ENCODE results near the gene DMRT3.

The DMRT3 gene

DNA sequence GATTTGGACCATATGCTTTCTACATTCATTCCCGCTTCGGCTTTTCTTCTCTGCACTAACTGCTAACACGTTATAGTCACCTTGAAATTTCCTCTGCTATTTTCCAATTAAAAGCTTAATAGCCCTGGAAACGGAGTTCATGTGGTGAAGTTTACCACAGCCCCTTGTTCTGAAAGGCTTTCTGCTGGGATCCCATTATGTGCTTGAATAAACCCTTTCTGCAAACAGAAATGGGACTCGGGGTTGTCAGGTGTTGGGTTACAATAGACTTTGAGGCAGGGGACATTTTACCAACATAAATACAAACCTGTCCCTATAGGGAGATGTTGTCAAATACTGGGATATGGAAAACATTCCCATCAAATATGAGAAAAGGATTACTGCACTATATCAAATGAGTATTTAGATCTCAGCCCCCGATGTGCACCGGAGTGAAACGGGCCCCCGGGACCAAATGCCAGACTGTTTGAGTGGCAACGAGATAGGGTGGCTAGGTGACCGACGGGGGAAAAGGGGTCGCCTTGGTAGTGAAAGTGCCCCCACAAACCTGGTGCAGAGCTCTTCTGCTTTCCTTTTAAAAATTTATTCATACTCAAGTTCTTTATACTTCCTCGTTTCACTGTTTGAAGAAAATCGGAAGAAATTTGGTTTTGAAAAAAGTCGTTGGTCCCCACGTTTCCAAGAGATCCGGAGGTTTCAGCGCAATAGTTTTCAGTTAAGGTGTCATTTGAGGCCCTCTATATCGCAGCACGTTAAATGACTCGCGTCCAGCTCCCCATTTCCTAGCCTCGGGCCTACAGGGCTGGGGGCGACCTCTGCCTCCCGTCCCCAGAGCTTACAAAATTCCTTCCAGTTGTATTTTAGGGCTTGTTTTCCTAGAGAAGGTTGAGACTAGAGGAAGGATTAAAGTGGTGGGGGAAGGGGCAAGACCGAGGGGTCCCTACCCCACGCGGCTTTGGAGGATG lies 2.1 kb upstream of the DMRT3 start:
- TF ChIP-seq, protein P1, sequence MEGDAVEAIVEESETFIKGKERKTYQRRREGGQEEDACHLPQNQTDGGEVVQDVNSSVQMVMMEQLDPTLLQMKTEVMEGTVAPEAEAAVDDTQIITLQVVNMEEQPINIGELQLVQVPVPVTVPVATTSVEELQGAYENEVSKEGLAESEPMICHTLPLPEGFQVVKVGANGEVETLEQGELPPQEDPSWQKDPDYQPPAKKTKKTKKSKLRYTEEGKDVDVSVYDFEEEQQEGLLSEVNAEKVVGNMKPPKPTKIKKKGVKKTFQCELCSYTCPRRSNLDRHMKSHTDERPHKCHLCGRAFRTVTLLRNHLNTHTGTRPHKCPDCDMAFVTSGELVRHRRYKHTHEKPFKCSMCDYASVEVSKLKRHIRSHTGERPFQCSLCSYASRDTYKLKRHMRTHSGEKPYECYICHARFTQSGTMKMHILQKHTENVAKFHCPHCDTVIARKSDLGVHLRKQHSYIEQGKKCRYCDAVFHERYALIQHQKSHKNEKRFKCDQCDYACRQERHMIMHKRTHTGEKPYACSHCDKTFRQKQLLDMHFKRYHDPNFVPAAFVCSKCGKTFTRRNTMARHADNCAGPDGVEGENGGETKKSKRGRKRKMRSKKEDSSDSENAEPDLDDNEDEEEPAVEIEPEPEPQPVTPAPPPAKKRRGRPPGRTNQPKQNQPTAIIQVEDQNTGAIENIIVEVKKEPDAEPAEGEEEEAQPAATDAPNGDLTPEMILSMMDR (IDR thresholded peaks at IDR 0.05; ENCODE audit: control insufficient read depth, insufficient read depth, low read depth, low read length, missing control alignments) = no peak
- DNase-seq (ENCODE audit: low read depth) = no peak
- no peak overlapping the region for H3K4me3 ChIP-seq (ENCODE audit: control insufficient read depth, low read depth, low read length)

DNA sequence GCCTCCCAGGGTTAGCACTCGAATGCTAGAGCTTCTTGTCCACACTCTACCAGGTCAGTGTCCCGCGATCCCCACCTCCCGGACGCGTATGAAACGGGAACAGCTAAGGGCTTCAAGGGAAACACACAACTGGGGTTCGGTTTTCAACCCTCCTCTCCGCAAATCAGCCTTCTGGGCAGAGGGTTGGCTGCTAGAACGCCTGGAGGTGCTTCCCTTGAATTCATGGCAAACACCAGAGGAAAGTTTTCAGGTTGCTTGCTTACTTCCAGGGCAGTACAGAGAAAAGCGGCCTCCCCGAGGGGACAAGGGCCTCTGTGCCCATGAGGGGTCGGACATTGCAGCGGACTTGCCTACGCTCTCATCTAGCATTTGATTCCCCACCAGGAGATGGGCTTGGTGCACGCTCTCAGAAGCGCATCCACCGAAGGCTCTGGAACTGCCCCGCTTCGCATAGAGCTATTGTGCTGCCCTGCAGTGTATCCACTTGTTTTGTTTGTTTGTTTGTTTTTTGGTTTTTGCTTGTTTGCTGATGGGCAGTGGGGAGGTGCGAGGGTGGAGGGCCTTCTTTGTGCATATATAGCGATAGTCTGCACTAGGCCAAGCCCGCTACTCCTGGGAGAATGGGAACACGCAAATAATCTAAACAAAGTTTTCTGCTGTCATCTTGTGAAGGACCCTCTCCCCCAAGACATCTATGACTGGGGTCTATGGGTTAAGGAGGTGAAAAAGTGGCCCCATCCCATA lies 1.3 kb upstream of the DMRT3 start:
- DNase-seq (ENCODE audit: low read depth) = no peak
- no peak overlapping the region for H3K4me3 ChIP-seq (ENCODE audit: control insufficient read depth, low read depth, low read length)
- TF ChIP-seq, protein P1 (IDR thresholded peaks at IDR 0.05; ENCODE audit: control insufficient read depth, insufficient read depth, low read depth, low read length, missing control alignments) = no peak

DNA sequence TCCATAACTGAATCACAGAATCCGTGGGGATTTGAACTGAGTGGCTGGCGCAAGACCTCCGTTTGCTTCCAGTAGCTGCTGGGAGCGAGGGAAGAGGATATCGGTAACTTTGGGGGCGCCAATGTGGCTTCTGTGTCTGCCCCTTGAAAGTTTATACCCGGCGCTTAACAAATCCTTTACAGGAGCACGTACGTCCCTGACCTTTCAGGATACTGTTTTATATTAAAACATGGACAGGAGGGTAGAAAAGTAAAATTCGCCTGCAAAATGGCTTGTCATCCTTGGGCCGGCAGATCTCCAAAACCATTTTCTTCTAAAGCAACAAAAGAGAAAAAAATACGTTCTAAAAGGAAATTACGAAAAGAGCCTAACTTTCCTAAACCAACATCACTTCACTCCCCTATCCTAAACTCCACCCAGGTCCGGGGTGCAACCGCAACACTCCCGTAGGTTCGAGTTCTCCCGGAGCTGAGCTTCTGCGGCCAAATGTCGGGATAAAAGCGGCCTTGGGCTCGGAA lies 656 bp upstream of the DMRT3 start:
- TF ChIP-seq, protein P1 (IDR thresholded peaks at IDR 0.05; ENCODE audit: control insufficient read depth, insufficient read depth, low read depth, low read length, missing control alignments) = no peak

DNA sequence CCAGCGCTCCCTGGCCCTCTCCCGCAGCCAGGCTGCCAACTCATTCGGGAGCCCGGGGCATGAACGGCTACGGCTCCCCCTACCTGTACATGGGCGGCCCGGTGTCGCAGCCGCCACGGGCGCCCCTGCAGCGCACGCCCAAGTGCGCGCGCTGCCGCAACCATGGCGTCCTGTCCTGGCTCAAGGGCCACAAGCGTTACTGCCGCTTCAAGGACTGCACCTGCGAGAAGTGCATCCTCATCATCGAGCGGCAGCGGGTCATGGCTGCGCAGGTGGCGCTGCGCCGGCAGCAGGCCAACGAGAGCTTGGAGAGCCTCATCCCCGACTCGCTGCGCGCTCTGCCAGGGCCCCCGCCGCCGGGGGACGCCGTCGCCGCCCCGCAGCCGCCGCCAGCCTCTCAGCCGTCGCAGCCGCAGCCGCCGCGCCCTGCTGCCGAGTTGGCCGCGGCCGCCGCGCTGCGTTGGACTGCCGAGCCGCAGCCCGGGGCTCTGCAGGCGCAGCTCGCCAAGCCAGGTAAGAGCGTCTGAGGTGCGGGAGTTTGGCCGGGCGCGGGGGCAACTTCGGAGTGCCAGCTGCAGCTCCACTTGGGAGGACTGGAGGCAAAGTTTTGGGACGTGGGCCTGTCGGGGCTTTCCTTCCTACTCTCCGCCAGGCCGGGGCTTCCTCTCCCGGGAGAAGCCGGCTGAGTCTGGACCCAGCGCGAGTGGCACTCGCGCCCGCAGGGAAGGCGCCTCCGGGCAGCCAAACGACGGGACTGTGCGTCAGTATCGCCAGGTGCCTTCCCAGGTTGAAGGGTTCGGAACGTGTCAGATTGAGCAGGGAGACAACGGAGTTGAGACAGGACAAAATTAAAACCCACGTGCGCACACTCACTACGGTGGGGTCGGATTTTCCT lies 735 bp downstream of the DMRT3 start:
- DNase-seq (ENCODE audit: low read depth) = no peak
- H3K4me3 ChIP-seq (ENCODE audit: control insufficient read depth, low read depth, low read length) = no peak overlapping the region
- TF ChIP-seq, protein P1 (IDR thresholded peaks at IDR 0.05; ENCODE audit: control insufficient read depth, insufficient read depth, low read depth, low read length, missing control alignments) = no peak

More for the DNA sequence above, 656 bp upstream of the DMRT3 start:
- H3K4me3 ChIP-seq (ENCODE audit: control insufficient read depth, low read depth, low read length) = no peak overlapping the region
- no peak for DNase-seq (ENCODE audit: low read depth)

DNA sequence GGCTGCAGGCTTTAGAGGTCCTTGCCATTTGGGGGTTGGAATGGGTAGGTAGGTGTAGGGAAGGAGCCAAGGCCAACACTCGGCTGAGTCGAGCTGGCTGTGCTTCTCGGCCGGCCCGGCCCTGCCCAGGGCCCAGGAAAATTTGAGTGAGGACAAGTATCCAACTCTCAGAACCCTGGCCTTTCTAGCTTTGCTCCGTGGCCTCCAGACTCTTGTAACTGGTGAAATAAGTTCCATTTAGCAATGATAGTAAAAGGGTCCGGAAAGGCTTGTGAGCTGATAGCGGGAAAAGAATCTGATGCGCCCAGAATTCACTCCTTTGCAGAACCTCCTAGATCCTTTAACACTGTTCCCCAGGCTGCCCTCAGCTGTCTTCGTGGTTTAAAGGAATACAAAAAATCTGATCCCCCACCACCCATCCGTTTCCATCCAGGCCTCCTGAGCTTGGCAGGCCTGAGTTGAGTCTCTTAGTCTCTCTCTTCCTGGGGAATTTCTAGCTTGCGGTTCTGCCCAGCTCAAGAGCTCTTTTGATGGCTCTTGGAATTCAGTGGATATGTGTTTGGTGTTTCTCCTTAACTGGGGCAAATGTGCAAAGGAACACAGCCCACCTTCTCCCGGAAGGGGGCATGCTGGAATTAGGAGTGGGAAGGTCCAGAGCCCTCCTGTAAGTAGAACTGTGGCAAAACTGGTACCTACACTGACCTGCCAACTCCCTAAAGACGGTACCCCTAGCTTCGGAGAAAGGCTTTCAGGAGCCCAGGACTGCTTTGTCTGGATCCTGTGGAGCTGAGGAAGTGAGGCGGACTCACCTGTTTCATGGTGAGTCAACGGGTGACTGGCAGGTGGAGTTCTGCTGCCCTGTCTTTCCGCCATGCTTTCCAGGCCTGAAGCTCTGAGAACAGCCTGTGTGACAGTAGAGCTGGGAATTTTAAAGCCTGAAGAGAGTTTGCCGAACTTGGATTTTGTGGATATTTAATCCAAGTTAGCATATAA lies 1.7 kb downstream of the DMRT3 start:
- DNase-seq (ENCODE audit: low read depth) = no peak
- TF ChIP-seq, protein P1 (IDR thresholded peaks at IDR 0.05; ENCODE audit: control insufficient read depth, insufficient read depth, low read depth, low read length, missing control alignments) = no peak
- H3K4me3 ChIP-seq (ENCODE audit: control insufficient read depth, low read depth, low read length) = no peak overlapping the region
